ENCODE data around the gene IGSF23. TPM values are rescaled to one million over a fixed set of nuclear protein-coding genes. Genes with fewer than 3 reads are reported as not detected.
"Not testable (repeated sequence)": the region's sequence is repeated elsewhere in the genome, so short reads cannot be mapped to it uniquely, and the experiment has no call there.

Gene IGSF23
- total RNA-seq, 1 donor from 2014 or later, result not detected

DNA sequence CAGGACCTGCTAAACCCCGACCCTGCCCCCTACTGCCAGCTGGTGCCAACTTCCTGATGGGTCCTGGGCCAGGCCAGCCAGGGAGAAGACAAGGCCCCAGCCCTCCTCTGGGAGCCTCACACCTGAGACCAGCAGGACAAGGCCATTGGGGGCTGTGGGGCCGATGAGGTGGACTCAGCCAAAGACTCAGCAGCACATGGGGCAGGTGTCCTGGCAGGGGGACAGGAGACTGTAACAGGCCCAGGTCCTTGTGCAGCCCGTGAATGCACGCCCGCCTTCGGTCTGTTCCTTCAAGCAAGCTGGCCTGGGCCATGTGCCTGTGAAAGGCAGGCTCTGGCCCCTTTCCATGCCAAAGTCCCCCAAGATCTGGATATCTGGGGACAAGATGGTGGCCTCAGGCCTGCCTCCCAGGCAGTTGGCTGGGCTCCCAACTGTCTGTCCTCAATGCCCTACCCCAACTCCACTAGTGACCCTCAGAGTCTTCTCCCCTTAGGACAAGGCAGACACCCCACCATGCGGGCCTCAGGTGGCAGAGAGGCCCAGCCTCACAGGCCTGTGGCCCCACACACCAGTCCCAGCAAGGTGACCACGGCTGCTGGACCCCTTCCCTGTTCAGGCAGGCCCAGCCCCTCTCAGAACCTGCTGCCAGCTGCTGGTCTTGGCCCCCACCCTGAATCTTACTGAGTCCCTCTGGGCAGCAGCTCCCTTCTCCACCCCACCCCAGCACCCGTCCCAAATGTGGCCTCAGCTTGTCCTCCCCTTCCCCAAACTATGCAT is 70.3 kb downstream of the IGSF23 start:
- Mint-ChIP-seq H3K27me3 (ENCODE audit: unreplicated experiment) (no peaks in the 10 kb centered on the region), H3K4me3 (ENCODE audit: unreplicated experiment) (no peak overlapping the region), H3K27ac (ENCODE audit: unreplicated experiment) (no peak overlapping the region), H3K9me3 (ENCODE audit: unreplicated experiment) (no peaks in the 10 kb centered on the region), H3K36me3 (ENCODE audit: unreplicated experiment) (no peaks in the 10 kb centered on the region), H3K4me1 (ENCODE audit: unreplicated experiment) (peaks cover 15% of the 10 kb centered on the region)
- DNase-seq (ENCODE audit: extremely low spot score, unreplicated experiment), result no peak
- TF ChIP-seq, protein P1, sequence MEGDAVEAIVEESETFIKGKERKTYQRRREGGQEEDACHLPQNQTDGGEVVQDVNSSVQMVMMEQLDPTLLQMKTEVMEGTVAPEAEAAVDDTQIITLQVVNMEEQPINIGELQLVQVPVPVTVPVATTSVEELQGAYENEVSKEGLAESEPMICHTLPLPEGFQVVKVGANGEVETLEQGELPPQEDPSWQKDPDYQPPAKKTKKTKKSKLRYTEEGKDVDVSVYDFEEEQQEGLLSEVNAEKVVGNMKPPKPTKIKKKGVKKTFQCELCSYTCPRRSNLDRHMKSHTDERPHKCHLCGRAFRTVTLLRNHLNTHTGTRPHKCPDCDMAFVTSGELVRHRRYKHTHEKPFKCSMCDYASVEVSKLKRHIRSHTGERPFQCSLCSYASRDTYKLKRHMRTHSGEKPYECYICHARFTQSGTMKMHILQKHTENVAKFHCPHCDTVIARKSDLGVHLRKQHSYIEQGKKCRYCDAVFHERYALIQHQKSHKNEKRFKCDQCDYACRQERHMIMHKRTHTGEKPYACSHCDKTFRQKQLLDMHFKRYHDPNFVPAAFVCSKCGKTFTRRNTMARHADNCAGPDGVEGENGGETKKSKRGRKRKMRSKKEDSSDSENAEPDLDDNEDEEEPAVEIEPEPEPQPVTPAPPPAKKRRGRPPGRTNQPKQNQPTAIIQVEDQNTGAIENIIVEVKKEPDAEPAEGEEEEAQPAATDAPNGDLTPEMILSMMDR (IDR thresholded peaks at IDR 0.05), result no peak

DNA sequence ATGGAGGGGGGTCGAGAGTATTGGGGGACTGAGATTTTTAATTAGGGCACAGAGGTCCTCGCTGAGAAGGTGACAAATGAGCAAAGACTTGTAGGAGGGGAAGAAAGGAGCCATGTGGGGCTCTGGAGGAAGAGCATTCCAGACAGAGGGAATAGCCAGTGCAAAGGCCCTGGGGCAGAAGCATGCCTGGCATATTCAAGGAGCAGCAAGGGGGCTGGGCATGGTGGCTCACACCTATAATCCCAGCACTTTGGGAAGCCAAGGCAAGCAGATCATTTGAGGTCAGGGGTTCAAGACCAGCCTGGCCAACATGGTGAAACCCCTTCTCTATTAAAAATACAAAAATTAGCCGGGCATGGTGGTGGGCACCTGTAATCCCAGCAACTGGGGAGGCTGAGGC is 71.0 kb downstream of the IGSF23 start:
- H3K36me3 Mint-ChIP-seq (ENCODE audit: unreplicated experiment); H3K27me3 Mint-ChIP-seq (ENCODE audit: unreplicated experiment); H3K27ac Mint-ChIP-seq (ENCODE audit: unreplicated experiment); H3K4me3 Mint-ChIP-seq (ENCODE audit: unreplicated experiment); DNase-seq (ENCODE audit: extremely low spot score, unreplicated experiment); H3K9me3 Mint-ChIP-seq (ENCODE audit: unreplicated experiment): not testable (repeated sequence)
- H3K4me1 Mint-ChIP-seq (ENCODE audit: unreplicated experiment), result peaks cover 19% of the 10 kb centered on the region

DNA sequence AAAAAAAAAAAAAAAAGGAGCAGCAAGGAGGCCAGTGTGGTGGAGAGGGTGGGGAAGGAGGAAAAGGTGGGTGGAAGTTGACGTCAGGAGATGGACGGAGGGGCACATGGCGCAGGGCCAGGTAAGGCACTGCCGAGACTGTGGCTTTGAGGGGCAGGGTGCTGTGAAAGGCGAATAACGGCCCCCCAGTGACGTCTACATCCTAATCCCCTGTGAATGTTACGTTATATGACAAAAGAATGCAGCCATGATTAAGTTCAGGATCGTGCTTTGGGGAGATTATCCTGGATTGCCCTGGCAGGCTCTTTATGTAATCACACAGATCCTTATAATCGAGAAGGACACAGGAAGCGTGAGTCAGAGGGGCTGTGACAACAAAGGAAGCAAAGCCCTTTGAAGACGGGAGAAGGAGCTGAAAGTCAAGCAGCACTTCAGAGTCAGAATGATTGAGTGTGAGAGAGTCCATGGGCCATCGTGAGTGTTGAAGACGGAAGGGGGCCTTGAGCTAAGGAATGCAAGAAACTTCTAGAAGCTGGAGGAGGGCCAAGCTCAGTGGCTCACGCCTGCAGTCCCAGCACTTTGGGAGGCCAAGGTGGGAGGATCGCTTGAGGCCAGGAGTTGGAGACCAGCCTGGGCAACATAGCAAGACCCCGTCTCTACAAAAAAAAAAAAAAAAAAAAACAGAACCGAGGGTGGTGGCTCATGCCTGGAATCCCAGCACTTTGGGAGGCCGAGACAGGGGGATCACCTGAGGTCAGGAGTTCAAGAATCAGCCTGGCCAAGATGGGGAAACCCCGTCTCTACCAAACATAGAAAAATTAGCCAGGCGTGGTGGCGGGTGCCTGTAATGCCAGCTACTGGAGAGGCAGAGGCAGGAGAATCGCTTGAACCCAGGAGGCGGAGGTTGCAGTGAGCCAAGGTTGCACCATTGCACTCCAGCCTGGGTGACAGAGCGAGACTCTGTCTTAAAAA is 71.8 kb downstream of the IGSF23 start:
- Mint-ChIP-seq H3K4me3 (ENCODE audit: unreplicated experiment) (no peak overlapping the region), H3K9me3 (ENCODE audit: unreplicated experiment) (no peaks in the 10 kb centered on the region), H3K27ac (ENCODE audit: unreplicated experiment) (peak overlapping the region; percentile 49), H3K27me3 (ENCODE audit: unreplicated experiment) (no peaks in the 10 kb centered on the region), H3K36me3 (ENCODE audit: unreplicated experiment) (no peaks in the 10 kb centered on the region), H3K4me1 (ENCODE audit: unreplicated experiment) (peaks cover 19% of the 10 kb centered on the region)
- TF ChIP-seq, protein P1 (IDR thresholded peaks at IDR 0.05), result no peak
- no peak for DNase-seq (ENCODE audit: extremely low spot score, unreplicated experiment)

DNA sequence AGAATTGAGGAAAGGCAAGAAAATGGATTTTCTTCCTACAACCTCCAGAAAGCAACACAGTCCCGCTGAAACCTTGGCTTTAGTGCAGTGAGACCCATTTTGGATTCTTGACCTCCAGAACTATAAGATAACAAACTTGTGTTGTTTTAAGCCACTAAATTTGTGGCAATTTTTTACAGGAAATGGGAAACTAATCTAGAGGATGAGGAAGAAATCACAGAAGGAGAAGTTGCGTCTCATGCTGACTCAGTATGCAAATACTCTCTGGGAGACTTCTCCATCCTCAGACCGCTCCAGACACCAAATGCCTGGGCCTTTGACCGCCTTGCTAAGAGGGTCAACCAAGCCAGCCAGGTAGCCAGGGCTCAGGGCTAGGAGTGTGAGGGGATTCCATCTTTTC is 72.5 kb downstream of the IGSF23 start:
- H3K9me3 Mint-ChIP-seq (ENCODE audit: unreplicated experiment), result no peaks in the 10 kb centered on the region
- TF ChIP-seq, protein P1 (IDR thresholded peaks at IDR 0.05), result no peak
- H3K36me3 Mint-ChIP-seq (ENCODE audit: unreplicated experiment), result no peaks in the 10 kb centered on the region
- H3K4me1 Mint-ChIP-seq (ENCODE audit: unreplicated experiment), result peaks cover 19% of the 10 kb centered on the region
- DNase-seq (ENCODE audit: extremely low spot score, unreplicated experiment), result no peak
- no peaks in the 10 kb centered on the region for H3K27me3 Mint-ChIP-seq (ENCODE audit: unreplicated experiment)
- no peak overlapping the region for H3K4me3 Mint-ChIP-seq (ENCODE audit: unreplicated experiment)
- no peak overlapping the region for H3K27ac Mint-ChIP-seq (ENCODE audit: unreplicated experiment)

Small RNA genes lying within 50 kb of the gene (microRNA-seq; reads per million reads assigned to microRNA genes)
- not detected for gene MIR4531 (ENCODE audit: unreplicated experiment)

Other genes with a start within 250 kb of the IGSF23 start
- gene ZNF285, start 212.0 kb upstream of the IGSF23 start, total RNA-seq, result 5.3 and 6.8 TPM in 2 replicates
- gene ZNF229, start 165.1 kb upstream of the IGSF23 start, total RNA-seq, result 4.6 and 4.8 TPM in 2 replicates
- gene ZNF180, start 113.0 kb upstream of the IGSF23 start, total RNA-seq, result 7.0 and 8.9 TPM in 2 replicates
- gene CEACAM20, start 83.9 kb upstream of the IGSF23 start, total RNA-seq, result not detected in 2 replicates
- 29.2 and 31.4 TPM in 2 replicates for gene PVR, start 30.3 kb downstream of the IGSF23 start, total RNA-seq
- 6.3 and 7.4 TPM in 2 replicates for gene CEACAM19, start 57.9 kb downstream of the IGSF23 start, total RNA-seq
- not detected in 2 replicates for gene CEACAM16, start 85.6 kb downstream of the IGSF23 start, total RNA-seq
- 12.7 and 15.3 TPM in 2 replicates for gene BCL3, start 135.1 kb downstream of the IGSF23 start, total RNA-seq
- not detected in 2 replicates for gene CBLC, start 164.3 kb downstream of the IGSF23 start, total RNA-seq
- gene BCAM, start 195.5 kb downstream of the IGSF23 start, total RNA-seq, result 8.8 and 9.9 TPM in 2 replicates
- 117 TPM in 2 replicates for gene NECTIN2, start 232.7 kb downstream of the IGSF23 start, total RNA-seq

Data from osteocyte (in vitro differentiated cells).